WTC11 (cell line): Measurements from ENCODE around the gene CDK11A. TPM values are rescaled to one million over a fixed set of nuclear protein-coding genes. Genes with fewer than 3 reads are reported as not detected.
"Not testable (repeated sequence)": the region's sequence is repeated elsewhere in the genome, so short reads cannot be mapped to it uniquely, and the experiment has no call there.

ENCODE experiments used
- ATAC-seq: fragments of 200-7000 bp; cut with Tn5 transposase; 2 replicates; pipeline ENCODE4 v1.10.0; 2021; ENCODE audit warnings: mild to moderate bottlenecking, moderate library complexity
- CTCF ChIA-PET: fragments of 300-600 bp; sonication (Branson Sonifier 250); formaldehyde crosslinking; loops from one replicate; lab custom pipeline; 2021; ENCODE audit warnings: antibody characterized with exemption; lab: Charles Lee
- POLR2A ChIA-PET: fragments of 350-600 bp; sonication (Branson Sonifier 250); formaldehyde crosslinking; loops from one replicate; lab custom pipeline; 2021; ENCODE audit warnings: antibody characterized with exemption; lab: Charles Lee
- DNase-seq: peaks from one replicate; pipeline ENCODE4 v3.0.0; 2021; ENCODE audit warnings: low spot score
- H3K27ac Mint-ChIP-seq: 2 replicates; pipeline ENCODE4 v1.8.0; 2021; ENCODE audit warnings: mixed read lengths
- H3K27me3 Mint-ChIP-seq: 2 replicates; pipeline ENCODE4 v1.8.0; 2021; ENCODE audit warnings: low read depth, mild to moderate bottlenecking, moderate library complexity, mixed read lengths
- H3K36me3 Mint-ChIP-seq: 2 replicates; pipeline ENCODE4 v1.8.0; 2021; ENCODE audit warnings: mixed read lengths
- H3K4me1 Mint-ChIP-seq: 2 replicates; pipeline ENCODE4 v1.8.0; 2022; ENCODE audit warnings: mixed read lengths
- H3K4me3 Mint-ChIP-seq: 2 replicates; pipeline ENCODE4 v1.8.0; 2021; ENCODE audit warnings: mild to moderate bottlenecking, moderate library complexity, mixed read lengths
- H3K9me3 Mint-ChIP-seq: 2 replicates; pipeline ENCODE4 v1.8.0; 2021; ENCODE audit warnings: mixed read lengths
- CREB1 ChIP-seq: sonication (generic); formaldehyde crosslinking; IDR thresholded peaks from 2 replicates; pipeline ENCODE4 v1.8.0; 2023; ENCODE audit warnings: mild to moderate bottlenecking, missing genetic modification reagents
- CREM ChIP-seq: sonication (generic); formaldehyde crosslinking; IDR thresholded peaks from 2 replicates; pipeline ENCODE4 v1.8.1; 2022; ENCODE audit warnings: mild to moderate bottlenecking, missing genetic modification reagents, moderate library complexity
- CTCF ChIP-seq: fragments of 200-600 bp; IDR thresholded peaks from 2 replicates; pipeline ENCODE4 v1.8.0; 2022; ENCODE audit warnings: antibody characterized with exemption
- ETV6 ChIP-seq: sonication (generic); formaldehyde crosslinking; IDR thresholded peaks from 2 replicates; pipeline ENCODE4 v1.8.1; 2022; ENCODE audit warnings: mild to moderate bottlenecking, missing genetic modification reagents
- FOXK1 ChIP-seq: sonication (generic); formaldehyde crosslinking; IDR thresholded peaks from 2 replicates; pipeline ENCODE4 v1.8.0; 2022; ENCODE audit warnings: mild to moderate bottlenecking, moderate library complexity, missing genetic modification reagents
- GABPB1 ChIP-seq: sonication (generic); formaldehyde crosslinking; IDR thresholded peaks from 2 replicates; pipeline ENCODE4 v1.8.1; 2023; ENCODE audit warnings: mild to moderate bottlenecking, missing genetic modification reagents
- SP1 ChIP-seq: sonication (generic); formaldehyde crosslinking; conservative IDR thresholded peaks from 2 replicates; pipeline ENCODE4 v1.8.1; 2022; ENCODE audit warnings: missing genetic modification reagents
- ZBTB21 ChIP-seq: sonication (generic); formaldehyde crosslinking; IDR thresholded peaks from 2 replicates; pipeline ENCODE4 v1.8.1; 2023; ENCODE audit warnings: mild to moderate bottlenecking, missing genetic modification reagents, borderline replicate concordance
- total RNA-seq: library from RNA; stranded (reverse); gene quantifications from 3 replicates; pipeline ENCODE4 v1.2.3, GENCODE V29; 2021

The CDK11A gene
- total RNA-seq, 1 experiment from 2014 or later = 54.7 TPM

- ATAC-seq = peak; percentile 89
- DNase-seq = peak; percentile 94
- POLR2A ChIA-PET, CTCF ChIA-PET, H3K9me3 Mint-ChIP-seq, H3K4me1 Mint-ChIP-seq, H3K27me3 Mint-ChIP-seq: not testable (repeated sequence)
- Mint-ChIP-seq H3K4me3 (peak within 1 kb of the TSS; percentile 83), H3K27ac (peak within 1 kb of the TSS; percentile 99), H3K36me3 (peaks cover 15% of the 10 kb centered on the region)
- TF ChIP-seq ETV6 (CRISPR knock-in tag) (0 out of 2 replicates have a peak, but pooled peaks have one; percentile 34), GABPB1 (peak; percentile 78; the same call in 1 of the 2 replicates), FOXK1 (CRISPR knock-in tag) (peak; percentile 95), CREB1 (CRISPR knock-in tag) (peak; percentile 64), CREM (CRISPR knock-in tag) (peak; percentile 98), ZBTB21 (peak; percentile 84; the same call in 1 of the 2 replicates), CTCF (0 out of 2 replicates have a peak, but pooled peaks have one; percentile 19), SP1 (CRISPR knock-in tag) (peak; percentile 75)
Measured at GRCh38 chr1:1658583-1659549, 65.3 kb downstream of the CDK11A start, which contains the start of gene CDK11B. CDK11B (minus strand) TSS chr1:1659004; CDS start chr1:1657485, 1,519 bp downstream.

Other genes with a start within 250 kb of the CDK11A start
- gene ATAD3A, start 212.2 kb downstream of the CDK11A start, total RNA-seq = 56.1 to 71.2 TPM (median 58.7 TPM) in 3 replicates
- gene TMEM240, start 183.7 kb downstream of the CDK11A start, total RNA-seq = 6.6 to 8.8 TPM (median 8.0 TPM) in 3 replicates
- 150 to 158 TPM (median 150 TPM) in 3 replicates for gene SSU72, start 149.5 kb downstream of the CDK11A start, total RNA-seq
- 30.4 to 37.5 TPM (median 34.9 TPM) in 3 replicates for gene FNDC10, start 124.2 kb downstream of the CDK11A start, total RNA-seq
- gene MIB2, start 108.9 kb downstream of the CDK11A start, total RNA-seq = 90.6 to 120 TPM (median 113 TPM) in 3 replicates
- gene MMP23B, start 92.2 kb downstream of the CDK11A start, total RNA-seq = 20.0 to 28.1 TPM (median 27.1 TPM) in 3 replicates
- 39.5 to 41.2 TPM (median 40.7 TPM) in 3 replicates for gene CDK11B, start 65.4 kb downstream of the CDK11A start, total RNA-seq
- gene SLC35E2B, start 31.6 kb downstream of the CDK11A start, total RNA-seq = 51.3 to 51.6 TPM (median 51.6 TPM) in 3 replicates
- gene NADK, start 54.1 kb upstream of the CDK11A start, total RNA-seq = 106 to 124 TPM (median 119 TPM) in 3 replicates
- gene GNB1, start 166.7 kb upstream of the CDK11A start, total RNA-seq = 339 to 383 TPM (median 360 TPM) in 3 replicates
- 0.87 to 2.1 TPM (median 1.9 TPM) in 3 replicates for gene CALML6, start 190.9 kb upstream of the CDK11A start, total RNA-seq
- gene TMEM52, start 194.9 kb upstream of the CDK11A start, total RNA-seq = 15.0 to 21.9 TPM (median 20.0 TPM) in 3 replicates